ENCODE data around the gene HDDC3.
"Not testable (repeated sequence)": the region's sequence is repeated elsewhere in the genome, so short reads cannot be mapped to it uniquely, and the experiment has no call there.

Gene HDDC3

GRCh38 chr15:90903733-90904536, 28.4 kb downstream of the HDDC3 start:
- Mint-ChIP-seq H3K27ac (peak overlapping the region; percentile 87), H3K4me1 (ENCODE audit: low read depth) (peaks cover 39% of the 10 kb centered on the region), H3K4me3 (peak overlapping the region; percentile 89)

DNA sequence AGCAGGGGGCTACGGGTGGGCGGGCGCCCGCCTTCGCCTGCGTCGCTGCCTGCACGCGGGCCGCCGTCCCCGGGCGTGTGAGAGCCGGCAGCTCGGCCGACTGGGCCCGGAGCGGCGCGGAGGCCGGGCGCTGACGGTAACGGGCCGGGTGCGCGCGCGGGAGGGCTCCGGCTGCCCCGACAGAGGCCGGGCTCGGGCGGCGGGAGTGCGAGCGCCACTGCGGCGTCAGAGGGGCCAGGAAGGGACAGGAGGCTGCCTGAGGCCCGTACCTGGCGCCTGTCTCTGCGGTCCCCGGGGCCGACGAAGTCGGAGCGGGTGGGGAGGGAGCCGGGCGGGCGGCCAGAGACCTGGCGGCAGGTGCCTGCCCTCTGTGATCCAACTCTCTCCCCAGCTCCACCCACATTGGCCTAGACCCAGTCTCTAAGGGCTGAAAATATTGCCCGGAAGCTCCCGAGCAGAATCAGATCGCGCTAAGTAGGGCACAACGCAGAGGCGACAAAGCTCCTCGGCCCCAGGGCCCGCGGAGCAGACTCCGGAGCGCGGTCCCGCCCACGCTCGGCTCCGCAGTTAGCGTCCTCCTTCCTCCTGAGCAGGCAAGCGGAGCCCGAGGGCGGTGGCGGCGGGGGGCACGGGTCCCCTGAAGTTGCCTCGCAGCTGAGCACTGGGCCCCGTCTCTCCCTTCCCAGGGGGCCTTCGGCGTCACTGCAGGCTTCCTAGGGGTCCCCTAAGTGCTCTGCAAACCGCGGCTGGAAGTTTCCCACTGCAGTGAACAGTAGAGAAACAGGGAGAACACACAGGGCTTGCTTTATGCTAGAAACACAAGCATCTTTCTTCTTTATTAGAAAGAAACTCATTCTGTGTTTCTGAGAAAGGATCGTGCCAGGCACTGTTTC, 29.3 kb downstream of the HDDC3 start, which contains the start of gene MAN2A2:
Gene MAN2A2, plus strand, starts transcription at position 463 of the 893 bp plus-strand sequence. CDS start 906 bp downstream, outside the sequence.
- no peaks in the 10 kb centered on the region for H3K27me3 Mint-ChIP-seq (ENCODE audit: low read depth)
- peak within 1 kb of the TSS; percentile 87 for H3K27ac Mint-ChIP-seq
- H3K9me3 Mint-ChIP-seq: no peaks in the 10 kb centered on the region
- H3K4me1 Mint-ChIP-seq (ENCODE audit: low read depth): peaks cover 39% of the 10 kb centered on the region
- peak within 1 kb of the TSS; percentile 89 for H3K4me3 Mint-ChIP-seq
- H3K36me3 Mint-ChIP-seq (ENCODE audit: low read depth): peaks cover 31% of the 10 kb centered on the region

More at GRCh38 chr15:90903733-90904536, 28.4 kb downstream of the HDDC3 start:
- Mint-ChIP-seq H3K27me3 (ENCODE audit: low read depth) (no peaks in the 10 kb centered on the region), H3K36me3 (ENCODE audit: low read depth) (peaks cover 32% of the 10 kb centered on the region), H3K9me3 (no peaks in the 10 kb centered on the region)

DNA sequence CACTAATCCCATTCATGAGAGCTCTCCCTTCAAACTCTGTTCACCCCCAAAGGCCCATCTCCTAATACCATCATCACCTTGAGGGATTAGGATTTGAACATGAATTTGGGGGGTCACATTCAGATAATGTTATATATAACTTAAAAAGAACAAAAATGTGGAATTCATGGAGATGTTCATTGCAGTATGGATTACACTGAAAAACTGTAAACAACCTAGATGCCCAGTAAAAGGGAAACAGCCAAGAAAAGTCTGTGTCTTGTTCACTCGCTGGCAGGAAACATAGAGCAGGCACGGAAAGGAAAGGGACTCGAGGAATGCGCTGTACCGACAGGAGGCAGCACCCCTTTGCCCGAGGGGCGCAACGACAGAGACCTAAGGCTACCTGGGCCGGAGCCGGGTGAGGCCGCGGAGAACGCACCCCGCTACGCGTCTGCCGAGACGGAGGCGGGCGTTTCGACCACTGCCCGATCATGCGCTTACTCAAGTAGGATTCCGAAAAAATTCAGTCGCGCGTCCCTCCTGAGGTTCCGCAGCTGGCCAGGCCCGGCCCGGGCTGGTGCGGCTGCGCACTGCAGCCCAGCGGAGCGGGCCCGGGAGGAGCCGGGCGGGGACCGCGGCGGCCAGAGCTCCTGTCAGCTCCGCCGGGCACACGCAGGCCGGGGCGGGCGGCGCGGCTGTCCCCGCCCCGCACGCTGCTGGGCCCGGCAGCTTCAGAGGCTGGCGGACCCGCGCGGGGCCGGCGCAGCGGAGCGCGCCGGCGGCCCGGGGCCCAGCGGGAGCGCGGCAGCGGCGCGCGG, 30.1 kb downstream of the HDDC3 start:
- Mint-ChIP-seq H3K4me3 (peak overlapping the region; percentile 86), H3K4me1 (ENCODE audit: low read depth) (peaks cover 39% of the 10 kb centered on the region), H3K27ac (peak overlapping the region; percentile 70), H3K36me3 (ENCODE audit: low read depth) (peaks cover 30% of the 10 kb centered on the region), H3K9me3 (no peaks in the 10 kb centered on the region), H3K27me3 (ENCODE audit: low read depth) (no peaks in the 10 kb centered on the region)

- no peaks in the 10 kb centered on the region for H3K9me3 Mint-ChIP-seq
- peak overlapping the region; percentile 86 for H3K4me3 Mint-ChIP-seq
- H3K4me1 Mint-ChIP-seq (ENCODE audit: low read depth): peaks cover 41% of the 10 kb centered on the region
- no peaks in the 10 kb centered on the region for H3K27me3 Mint-ChIP-seq (ENCODE audit: low read depth)
- peaks cover 31% of the 10 kb centered on the region for H3K36me3 Mint-ChIP-seq (ENCODE audit: low read depth)
- H3K27ac Mint-ChIP-seq: peak overlapping the region; percentile 70
Observed at GRCh38 chr15:90901175-90902039, 30.9 kb downstream of the HDDC3 start.

GRCh38 chr15:90897131-90897655, 35.2 kb downstream of the HDDC3 start:
- Mint-ChIP-seq H3K36me3 (ENCODE audit: low read depth) (peaks cover 41% of the 10 kb centered on the region), H3K4me1 (ENCODE audit: low read depth) (peaks cover 30% of the 10 kb centered on the region), H3K27ac (peak overlapping the region; percentile 67)
- H3K27me3 Mint-ChIP-seq (ENCODE audit: low read depth); H3K9me3 Mint-ChIP-seq; H3K4me3 Mint-ChIP-seq: not testable (repeated sequence)

DNA sequence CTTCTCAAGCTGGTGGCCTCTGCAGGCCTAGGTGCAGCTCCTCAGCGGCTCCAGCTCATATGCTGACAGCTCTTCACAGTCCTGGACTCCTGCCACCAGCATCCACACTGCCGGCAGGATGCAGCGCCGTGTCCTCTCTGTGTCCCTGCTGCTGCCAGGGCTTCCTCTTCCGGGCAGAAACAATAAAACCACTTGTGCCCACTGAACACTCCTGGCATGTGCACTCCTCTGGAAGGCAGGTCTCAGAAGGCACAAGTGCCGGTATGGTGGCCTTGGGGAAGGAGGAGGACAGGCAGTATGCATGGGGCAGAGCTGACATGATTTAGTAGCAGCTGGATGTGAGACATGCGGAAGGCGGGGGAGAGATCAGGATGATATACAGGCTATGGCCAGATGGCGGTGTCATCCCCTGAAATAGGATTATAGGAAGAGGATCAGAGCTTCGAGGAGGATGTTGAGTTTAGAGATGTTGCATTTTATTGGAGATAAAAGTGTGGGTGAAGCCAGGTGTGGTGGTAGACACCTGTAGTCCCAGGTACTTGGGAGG, 36.7 kb downstream of the HDDC3 start:
- Mint-ChIP-seq H3K27me3 (ENCODE audit: low read depth) (no peaks in the 10 kb centered on the region), H3K4me3 (no peak overlapping the region), H3K4me1 (ENCODE audit: low read depth) (peaks cover 18% of the 10 kb centered on the region), H3K27ac (peak overlapping the region; percentile 52), H3K36me3 (ENCODE audit: low read depth) (peaks cover 45% of the 10 kb centered on the region), H3K9me3 (no peaks in the 10 kb centered on the region)

GRCh38 chr15:90893175-90894090, 38.9 kb downstream of the HDDC3 start:
- no peak overlapping the region for H3K4me3 Mint-ChIP-seq
- peaks cover 54% of the 10 kb centered on the region for H3K36me3 Mint-ChIP-seq (ENCODE audit: low read depth)
- peaks cover 20% of the 10 kb centered on the region for H3K4me1 Mint-ChIP-seq (ENCODE audit: low read depth)
- no peak overlapping the region for H3K27ac Mint-ChIP-seq
- no peaks in the 10 kb centered on the region for H3K9me3 Mint-ChIP-seq
- no peaks in the 10 kb centered on the region for H3K27me3 Mint-ChIP-seq (ENCODE audit: low read depth)

DNA sequence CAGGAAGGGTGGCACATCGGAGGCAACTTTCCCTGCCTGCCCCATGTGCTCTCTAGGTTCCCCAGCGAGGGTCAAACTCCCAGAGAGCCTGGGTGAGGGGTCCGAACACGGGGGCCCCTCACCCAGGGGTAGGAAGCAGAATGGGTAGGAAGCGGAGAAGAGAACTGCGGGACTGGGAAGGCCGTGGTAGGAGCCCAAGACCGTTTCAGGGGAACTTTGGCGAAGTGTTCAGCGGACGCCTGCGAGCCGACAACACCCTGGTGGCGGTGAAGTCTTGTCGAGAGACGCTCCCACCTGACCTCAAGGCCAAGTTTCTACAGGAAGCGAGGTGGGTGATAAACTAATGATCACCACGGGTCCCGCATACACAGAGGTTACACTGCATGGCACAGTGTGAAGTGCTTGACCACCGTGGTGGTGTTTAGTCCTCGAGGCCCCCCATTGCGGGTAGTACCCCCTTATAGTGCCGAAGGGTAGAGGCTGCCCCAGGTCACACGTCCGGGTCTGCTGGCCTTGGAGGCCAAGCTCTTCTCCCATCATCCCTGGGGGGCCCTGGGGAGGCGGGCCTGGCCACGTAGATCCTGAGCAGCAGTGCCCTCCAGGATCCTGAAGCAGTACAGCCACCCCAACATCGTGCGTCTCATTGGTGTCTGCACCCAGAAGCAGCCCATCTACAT, 39.7 kb downstream of the HDDC3 start:
- Mint-ChIP-seq H3K27ac (no peak overlapping the region), H3K9me3 (no peaks in the 10 kb centered on the region), H3K27me3 (ENCODE audit: low read depth) (no peaks in the 10 kb centered on the region), H3K4me3 (no peak overlapping the region), H3K4me1 (ENCODE audit: low read depth) (peaks cover 22% of the 10 kb centered on the region), H3K36me3 (ENCODE audit: low read depth) (peaks cover 58% of the 10 kb centered on the region)

DNA sequence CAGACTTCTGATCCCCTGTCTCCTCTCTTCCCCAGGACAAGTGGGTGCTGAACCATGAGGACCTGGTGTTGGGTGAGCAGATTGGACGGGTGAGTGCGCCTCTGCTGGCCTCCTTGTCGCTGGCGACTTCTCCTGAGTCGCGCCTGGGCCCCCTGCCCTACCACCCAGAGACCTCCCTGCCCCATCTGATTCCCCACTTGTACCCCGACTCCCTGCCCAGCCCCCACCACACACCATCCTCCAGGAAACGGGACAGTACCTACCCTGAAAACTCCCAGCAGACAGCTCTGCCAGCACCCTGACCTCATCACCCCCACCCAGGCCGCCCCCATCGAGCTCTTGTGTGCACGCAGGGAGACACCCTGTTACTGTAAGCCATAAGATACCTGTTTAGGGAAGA, 40.3 kb downstream of the HDDC3 start:
- H3K4me1 Mint-ChIP-seq (ENCODE audit: low read depth): peaks cover 24% of the 10 kb centered on the region
- no peak overlapping the region for H3K4me3 Mint-ChIP-seq
- no peaks in the 10 kb centered on the region for H3K9me3 Mint-ChIP-seq
- H3K36me3 Mint-ChIP-seq (ENCODE audit: low read depth): peaks cover 60% of the 10 kb centered on the region
- H3K27me3 Mint-ChIP-seq (ENCODE audit: low read depth): no peaks in the 10 kb centered on the region
- H3K27ac Mint-ChIP-seq: no peak overlapping the region

- H3K27me3 Mint-ChIP-seq (ENCODE audit: low read depth): no peaks in the 10 kb centered on the region
- peaks cover 59% of the 10 kb centered on the region for H3K36me3 Mint-ChIP-seq (ENCODE audit: low read depth)
- H3K4me3 Mint-ChIP-seq: no peak overlapping the region
- H3K27ac Mint-ChIP-seq: no peak overlapping the region
- peaks cover 25% of the 10 kb centered on the region for H3K4me1 Mint-ChIP-seq (ENCODE audit: low read depth)
- no peaks in the 10 kb centered on the region for H3K9me3 Mint-ChIP-seq
Observed at GRCh38 chr15:90891346-90891949, 40.9 kb downstream of the HDDC3 start.

DNA sequence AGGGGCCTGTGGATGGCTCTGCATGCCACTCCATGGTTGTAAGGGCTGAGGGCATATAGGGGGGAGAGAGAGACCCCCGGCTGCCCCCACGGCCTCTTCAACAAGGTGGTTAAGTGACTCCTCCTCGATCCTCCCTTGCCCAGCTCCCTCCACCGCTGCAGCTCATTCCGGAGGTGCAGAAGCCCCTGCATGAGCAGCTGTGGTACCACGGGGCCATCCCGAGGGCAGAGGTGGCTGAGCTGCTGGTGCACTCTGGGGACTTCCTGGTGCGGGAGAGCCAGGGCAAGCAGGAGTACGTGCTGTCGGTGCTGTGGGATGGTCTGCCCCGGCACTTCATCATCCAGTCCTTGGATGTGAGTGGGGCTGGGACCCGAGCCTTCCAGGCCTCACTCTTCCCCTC, 41.5 kb downstream of the HDDC3 start:
- Mint-ChIP-seq H3K27ac (no peak overlapping the region), H3K9me3 (no peaks in the 10 kb centered on the region), H3K36me3 (ENCODE audit: low read depth) (peaks cover 60% of the 10 kb centered on the region), H3K27me3 (ENCODE audit: low read depth) (no peaks in the 10 kb centered on the region), H3K4me3 (no peak overlapping the region), H3K4me1 (ENCODE audit: low read depth) (peaks cover 27% of the 10 kb centered on the region)

Measured in T-helper 1 cell treated with Interleukin-12 subunit alpha and Interleukin-12 subunit beta and Interleukin-4 antibody, amounts not matched to agents 30 μg/mL and 1 μg/mL, for 36 hours (primary cell).